HG02943 (cell line): ENCODE measurements around the gene NEDD8.

ENCODE experiments used
- ATAC-seq: cut with Tn5 transposase; IDR thresholded peaks from one replicate; pipeline ENCODE4 v1.9.1; 2021; ENCODE audit warnings: mild to moderate bottlenecking, low read depth, moderate library complexity; ENCODE audit not compliant: unreplicated experiment

Gene NEDD8

DNA sequence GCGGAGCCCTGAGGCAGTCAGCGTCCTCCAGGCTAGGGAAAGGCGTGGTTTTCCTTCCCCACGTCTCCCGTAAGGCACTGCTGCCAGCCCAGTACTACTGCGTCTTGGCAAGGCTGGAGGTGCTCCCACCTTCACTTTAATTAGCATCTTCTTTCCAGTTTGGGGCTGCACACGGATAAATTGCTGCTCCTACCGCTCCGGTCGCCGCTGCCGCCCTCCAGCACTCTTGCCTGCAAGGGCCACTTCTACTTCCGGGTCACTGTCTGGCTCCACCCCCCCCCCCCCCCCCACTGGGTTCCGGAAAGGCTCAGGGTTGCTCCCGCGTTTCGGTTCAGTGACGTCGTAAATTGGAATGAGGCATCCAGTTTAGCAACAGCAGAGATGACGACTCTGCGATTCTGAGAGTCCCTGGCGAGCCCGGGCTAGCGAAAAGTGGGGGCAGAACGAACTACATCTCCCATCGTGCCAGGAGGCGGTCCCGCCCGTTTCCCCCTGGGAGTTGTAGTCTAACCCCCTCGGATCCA is at the start of gene NEDD8:
Gene NEDD8 (minus strand): TSS at position 247 of the 524 bp plus-strand sequence. CDS start 100 bp downstream, at position 147.
- ATAC-seq = peak; percentile 71

DNA sequence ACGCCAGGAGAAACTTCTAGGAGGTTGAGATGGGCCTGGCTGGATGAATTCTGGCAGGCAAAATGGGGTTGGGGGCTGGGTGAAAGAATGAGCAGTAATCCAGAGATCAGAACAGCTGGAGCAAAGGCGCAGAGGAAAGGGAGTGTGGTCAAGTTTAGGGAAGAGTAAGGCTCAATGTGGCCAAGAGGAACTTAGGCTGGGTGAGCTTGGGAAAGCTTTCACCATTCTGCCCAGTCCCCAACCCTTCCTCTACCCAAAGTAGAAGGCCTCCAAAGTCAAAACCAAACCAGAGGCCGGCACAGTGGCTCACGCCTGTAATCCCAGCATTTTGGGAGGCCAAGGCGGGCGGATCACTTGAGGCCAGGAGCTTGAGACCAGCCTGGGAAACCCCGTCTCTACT is 49.5 kb upstream of the NEDD8 start:
- ATAC-seq = no peak

DNA sequence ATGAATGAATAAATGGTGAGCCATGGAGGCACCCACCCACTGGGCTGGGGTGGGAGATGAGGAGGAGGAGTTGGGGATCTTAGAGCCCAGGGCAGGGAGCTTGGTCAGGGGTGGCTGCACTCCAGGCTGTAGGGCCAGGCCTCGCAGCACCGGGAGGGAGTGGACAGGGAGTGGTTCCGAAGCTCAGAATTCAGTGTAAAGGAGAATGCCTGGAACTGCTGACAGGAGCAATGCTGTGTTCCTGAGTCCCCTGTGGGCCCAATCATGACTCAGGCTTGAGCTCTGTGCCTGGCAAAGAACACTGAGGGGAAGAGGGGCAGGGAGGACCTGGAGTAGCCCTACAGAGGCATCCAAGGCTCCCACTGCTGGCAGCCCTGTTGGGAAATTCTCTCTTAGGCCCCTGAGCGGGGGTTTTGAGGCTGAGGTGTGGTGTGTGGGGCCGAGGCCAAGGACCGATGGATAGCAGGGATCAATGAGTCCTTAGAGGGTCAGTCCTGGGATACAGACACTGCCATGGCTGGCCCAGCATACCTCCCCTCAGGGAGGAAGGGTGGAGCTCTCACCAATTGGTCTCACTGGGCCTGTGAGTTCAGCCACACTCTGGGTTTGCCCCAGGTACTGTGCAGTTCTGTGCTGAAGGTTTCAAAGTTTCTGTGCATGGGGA is 48.8 kb upstream of the NEDD8 start:
- ATAC-seq = no peak

DNA sequence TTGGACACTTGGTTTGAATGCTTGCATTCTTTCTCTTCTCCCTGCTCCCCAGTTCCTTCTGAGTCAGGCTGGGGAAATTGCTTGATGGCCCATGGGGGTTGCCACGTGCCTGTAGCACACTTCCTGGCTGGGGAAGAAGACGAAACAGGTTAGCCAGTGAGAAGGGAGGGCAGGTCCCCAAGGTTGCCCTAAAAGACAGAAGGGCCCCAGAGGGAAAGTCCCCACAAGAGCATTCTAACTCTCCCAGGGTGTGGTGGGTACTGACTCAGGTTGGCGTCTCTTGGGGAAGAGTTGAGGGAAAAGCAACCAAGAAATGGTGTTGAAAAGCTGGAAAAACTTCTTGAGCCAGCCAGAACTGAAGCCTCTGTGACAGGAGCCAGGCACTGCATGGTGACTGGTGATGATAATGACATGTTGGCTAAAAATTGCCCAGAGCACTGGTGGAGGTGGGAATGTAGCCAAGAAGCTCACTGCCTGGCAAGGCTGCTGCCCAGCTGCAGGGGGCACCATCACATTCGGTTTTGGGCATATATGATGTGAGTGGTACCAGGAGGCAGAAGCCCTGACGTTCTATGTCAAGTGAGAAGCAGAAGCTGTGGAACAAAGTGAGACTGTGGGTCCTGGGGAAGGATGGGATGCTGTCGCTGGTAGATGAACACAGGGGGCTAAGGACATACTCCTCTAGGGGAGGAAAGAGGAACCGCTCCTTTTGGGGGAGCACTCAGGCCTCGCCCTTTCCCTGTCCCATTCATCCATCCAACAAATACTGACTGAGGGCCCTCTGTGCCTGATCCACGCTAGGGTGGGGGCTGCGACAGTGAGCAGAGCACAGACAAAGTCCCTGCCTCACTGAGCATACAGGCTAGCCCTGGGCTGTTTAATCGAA is 47.4 kb upstream of the NEDD8 start:
- no peak for ATAC-seq

DNA sequence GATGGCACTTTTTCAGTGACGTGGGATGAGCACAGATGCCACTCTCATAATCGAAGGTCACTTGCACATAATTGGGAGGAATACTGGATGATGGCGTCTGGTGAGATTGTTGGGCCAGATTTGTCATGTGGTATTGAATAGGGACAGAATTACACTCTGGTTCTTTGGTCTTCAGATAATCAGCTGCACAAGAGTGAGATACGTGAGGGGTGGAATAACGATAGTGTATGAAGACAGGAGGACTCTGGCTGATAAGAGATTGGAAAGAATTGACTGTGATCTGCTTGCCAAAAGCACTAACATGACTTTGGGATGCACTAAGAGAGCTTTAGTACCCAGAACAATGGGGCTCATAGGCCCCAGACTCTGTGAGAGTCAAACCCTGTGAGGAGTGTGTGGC is 46.3 kb upstream of the NEDD8 start:
- ATAC-seq = no peak

DNA sequence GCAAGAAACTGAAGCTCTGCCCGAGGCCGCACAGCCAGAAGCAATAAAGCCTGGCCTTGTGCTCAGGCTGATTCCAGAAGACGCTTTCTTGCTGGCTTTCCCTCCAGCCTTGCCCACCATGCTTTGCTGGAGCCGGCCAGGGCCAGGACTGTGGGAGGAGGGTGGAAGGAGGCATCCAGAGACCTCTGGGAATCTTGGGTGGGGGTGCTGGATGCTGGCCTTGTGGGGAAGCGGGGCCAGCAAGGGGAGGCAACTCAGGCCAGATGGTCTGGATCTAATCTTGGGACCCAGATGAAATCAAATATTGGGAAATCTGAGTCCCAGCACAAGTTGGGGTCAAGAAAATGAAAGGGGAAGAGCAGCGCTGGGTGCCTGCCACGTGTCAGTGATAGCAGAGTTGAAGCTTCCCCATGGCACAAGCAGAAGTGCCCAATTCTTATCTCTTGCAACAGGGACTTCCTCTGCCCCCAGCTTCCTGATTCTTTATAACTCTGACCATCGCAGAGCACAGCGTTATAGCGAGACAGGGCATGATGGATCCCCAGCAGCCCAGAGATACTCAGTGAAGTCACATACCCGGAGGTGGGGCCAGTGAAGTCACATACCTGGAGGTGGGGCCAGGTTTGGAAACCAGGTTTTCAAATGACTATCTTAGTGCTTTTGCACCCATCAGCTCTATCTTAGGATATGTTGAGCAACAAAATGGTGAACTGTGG is 45.6 kb upstream of the NEDD8 start:
- ATAC-seq = no peak

DNA sequence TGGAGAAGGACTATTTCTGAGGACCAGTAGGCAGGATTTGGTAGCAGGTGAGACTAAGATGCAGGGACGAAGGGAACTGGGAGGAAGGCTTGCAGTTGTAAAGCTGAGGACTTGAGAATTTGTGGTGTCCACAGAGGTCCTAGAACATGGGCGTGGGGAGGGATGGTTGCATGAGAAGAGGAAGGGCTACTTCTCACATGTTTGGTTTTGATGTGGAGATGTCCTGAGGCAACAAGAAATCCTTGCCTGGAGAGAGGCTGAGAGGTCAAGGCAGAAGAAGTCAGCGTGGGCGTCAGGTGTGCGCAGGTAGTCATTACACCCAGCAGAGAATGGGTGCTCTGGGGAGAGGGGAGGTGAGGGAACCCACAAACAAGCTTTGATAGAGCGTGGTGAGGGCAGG is 44.9 kb upstream of the NEDD8 start:
- no peak for ATAC-seq

DNA sequence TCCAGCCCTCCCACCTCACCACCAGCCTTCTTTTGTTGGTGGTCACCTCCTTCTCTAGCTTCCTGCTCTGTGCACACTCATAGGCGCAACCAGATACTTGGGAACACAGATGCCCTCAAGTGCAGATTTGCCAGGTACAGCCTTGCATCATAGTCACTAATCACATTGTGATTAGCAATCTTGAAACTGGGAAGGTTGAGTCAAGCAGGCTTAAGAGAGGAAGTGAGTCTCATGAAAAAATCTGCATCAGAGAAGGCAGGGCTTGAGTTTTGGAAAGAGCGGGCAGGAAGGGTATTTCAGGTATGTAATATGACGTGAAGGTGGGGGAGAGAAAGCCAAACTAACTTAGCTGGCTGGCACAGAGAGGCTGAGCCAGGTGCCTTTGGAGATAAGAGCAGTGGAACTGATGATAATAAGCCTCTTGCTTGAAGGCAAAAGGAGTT is 42.0 kb upstream of the NEDD8 start:
- no peak for ATAC-seq

DNA sequence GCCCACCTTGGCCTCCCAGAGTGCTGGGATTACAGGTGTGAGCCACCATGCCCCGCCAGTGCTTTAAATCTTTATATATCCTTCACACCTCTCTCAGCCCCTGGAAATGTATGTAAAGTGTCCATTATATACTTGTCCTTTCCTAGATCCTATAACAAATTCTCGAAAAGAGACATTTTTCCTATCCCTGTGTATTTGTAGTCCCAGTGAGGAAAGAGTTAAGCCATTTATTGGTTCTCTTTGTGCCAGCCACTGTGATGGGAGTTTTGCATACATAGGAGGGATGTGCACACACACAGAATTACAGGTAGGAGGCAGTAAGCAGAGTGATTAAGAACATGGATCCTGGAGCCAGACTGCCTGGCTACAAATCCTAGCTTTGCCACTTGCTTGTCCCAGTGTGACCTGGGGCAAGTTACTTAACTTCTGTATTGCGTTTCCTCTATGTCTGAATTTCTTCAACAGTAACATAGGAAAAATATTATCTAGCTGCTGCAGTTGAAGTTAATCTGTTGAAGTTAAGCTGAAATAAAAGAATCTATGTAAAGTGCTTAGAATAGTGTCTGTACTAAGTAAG is 41.3 kb upstream of the NEDD8 start:
- no peak for ATAC-seq

DNA sequence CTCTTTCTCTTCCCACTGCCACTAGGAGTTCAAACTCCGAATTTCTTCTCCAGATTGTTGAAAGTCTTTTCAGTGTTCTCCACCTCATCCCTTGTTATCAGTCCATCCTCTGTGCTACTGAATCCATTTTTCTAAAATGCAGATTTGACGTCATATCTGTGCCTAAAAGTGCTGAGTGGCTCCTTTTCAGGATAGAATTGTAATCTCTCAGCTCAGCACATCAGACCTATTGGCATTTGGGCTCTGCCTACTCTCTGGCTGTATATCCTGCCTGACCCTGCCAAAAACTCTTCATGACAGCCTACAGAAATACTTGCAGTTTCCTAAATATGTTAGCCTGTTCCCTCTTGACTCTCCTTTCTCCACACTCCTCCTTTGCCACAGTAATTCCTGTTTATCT is 40.3 kb upstream of the NEDD8 start:
- ATAC-seq = no peak

DNA sequence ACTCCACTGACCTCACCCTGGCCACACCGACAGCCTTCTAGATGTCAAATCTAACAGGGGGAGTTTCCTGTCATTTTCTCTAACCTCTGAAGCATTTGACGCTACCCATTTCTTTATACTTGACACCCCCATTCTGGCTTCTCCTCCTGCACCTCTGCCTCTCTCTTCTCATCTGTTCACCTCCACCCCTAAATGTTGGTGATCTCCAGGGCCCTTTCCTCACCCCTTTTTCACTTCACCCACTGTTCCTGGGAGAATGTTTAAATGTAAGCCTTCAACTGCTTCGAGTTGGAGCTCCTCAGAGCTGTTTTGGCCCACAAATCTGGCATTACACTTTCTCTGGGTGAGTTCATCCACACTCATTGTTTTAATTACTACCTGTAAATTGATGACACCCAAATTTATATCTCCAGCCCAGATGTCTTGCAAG is 39.7 kb upstream of the NEDD8 start:
- no peak for ATAC-seq

DNA sequence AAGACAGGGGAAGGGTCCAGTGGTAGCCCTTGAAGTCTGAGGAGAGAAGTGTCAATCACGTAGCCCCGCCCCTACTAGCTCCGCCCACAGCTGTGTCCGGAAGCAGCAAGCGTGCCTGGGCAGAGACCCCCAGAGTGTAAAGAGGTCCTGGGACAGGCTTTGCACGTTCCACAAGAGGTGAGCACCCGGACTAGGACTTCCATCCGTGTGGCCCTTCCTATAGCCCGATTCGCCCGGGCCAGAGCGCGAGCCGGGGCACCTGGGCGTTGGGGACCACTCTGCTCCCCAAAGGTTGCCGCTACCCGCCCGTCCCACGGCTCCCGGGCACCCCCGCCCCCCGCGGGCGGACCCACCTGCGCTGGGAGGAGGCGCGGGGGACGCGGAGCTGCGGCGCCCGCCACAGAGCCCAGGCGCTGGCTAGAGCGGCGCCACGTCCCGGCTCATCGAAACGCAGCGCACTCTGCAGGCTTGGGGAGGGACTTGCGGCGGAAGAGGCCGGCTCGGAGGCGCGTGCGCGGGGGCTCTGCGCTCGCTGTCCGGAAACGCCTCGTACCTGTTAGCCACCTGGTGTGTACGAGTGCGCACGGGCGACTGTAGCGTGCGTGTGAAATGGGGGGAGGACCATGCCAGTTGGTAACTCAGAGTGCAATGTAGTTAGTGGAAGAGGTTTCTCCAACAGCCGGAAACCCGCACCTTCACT is 39.1 kb upstream of the NEDD8 start, which contains the start of gene RABGGTA:
Gene RABGGTA (minus strand): TSS at position 464 of the 700 bp plus-strand sequence. CDS start 482 bp downstream, outside the sequence.
- peak; percentile 75 for ATAC-seq

DNA sequence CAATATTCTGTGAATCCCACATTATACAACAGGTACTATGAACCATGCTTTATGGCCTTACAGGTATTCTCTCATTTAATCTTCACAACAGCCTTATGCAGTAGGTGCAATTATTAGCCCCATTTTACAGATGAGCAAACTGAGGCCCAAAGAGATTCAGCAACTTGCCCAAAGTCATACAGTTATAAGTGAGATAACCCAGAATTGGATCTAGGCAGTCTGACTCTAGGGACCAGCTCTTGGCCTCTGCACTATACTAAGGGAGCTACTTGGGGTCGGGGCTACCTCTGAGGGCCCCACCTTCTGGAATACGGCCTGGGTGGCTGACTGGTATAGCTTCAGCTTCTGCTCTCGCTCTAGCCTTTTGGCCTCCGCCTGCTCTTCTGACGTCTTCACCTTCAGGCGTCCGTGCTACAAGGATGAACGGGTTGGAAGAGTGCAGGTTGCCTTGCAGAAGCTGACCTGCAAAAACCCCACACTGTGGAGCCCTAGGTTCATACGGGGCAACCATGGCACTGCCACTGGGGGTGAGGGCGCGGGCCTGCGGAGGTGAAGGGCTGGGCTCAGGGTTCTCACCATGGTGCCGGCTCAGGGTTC is 38.5 kb upstream of the NEDD8 start:
- ATAC-seq = no peak

DNA sequence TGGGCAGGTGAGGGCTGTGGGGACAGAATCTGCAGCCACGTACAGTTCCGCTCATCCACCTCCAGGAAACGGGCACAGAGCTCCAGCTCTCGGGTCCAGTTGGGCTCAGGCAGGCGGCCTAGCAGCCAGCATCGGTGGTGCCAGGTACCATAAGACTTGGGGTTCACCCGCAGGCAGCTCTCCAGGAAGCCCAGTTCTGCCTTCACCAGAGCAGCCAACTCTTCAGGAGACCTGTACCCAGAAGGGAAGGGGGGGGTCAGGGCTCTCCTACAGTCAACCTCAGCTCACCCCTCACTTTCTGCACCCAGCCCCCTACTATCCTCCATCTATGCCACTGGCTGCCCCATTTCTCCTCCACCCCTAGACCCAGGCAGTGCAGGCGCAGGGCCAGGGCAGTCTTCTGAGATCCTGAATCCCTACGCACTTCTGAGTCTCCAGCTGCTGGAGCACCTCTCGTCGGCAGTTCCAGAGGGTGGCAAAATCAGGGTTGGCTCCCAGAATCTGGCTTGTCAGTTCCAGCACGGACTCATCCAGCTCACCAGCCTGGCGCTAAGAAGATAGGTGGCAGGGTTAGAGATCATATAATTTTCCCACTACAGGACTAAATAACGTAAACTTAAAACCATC is 37.9 kb upstream of the NEDD8 start:
- ATAC-seq = no peak

DNA sequence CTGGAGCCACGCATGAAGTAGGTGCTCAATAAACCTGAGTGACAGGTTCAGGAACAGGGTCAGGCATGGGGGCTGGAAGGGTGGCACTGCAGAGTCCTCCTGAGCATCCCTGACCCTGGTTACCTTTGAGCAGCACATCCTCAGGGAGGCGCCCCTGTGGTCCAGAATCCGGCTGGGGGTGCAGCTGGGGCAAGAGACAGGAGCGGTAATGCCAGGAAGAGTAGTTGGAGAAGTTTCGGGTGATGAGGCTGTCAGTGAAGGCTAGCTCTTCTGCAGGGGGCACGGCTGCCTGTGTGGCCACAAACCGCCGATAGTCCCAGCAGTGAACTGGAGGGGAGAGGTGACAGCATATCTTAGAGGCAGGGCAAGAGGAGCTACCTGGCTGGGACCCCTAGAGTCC is 37.2 kb upstream of the NEDD8 start:
- ATAC-seq = no peak

DNA sequence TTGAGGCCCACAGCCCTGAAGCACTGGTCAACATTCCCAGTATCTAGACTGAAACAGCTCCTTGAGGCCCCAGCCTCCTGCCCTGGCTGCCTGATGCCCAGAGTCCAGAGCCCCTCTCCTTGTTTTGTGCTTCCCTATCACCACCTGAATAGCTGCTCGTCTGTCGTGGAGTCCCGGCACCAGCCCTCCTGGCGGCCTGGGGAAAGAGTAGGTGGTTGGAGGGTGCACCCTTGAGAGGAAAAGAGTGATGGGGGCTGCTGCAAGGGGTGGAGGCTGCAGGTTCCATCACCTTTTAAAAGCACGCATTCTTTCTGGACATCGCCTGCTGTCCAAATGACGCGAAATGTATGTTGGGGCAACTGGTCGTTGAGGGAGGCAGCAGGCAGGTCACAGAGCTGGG is 36.1 kb upstream of the NEDD8 start:
- no peak for ATAC-seq

DNA sequence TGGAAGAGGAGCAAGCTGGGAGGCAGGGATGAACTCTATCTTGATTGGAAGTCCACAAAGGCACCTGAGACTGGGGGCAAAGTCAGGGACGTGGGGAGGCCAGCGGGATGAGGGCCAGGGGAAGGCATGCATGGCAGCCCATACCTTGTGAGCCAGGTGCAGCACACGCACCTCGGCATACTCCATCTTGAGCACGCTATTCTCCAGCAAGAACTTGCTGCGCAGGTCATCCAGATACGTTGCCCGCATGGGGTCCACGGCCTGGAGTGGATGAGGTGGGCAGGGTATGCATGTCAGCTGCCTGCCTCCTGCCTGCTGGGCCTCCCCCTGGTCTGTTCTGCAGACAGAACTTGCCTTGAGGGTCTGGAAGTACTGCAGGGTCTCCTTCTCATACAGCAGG is 35.3 kb upstream of the NEDD8 start:
- ATAC-seq = no peak

DNA sequence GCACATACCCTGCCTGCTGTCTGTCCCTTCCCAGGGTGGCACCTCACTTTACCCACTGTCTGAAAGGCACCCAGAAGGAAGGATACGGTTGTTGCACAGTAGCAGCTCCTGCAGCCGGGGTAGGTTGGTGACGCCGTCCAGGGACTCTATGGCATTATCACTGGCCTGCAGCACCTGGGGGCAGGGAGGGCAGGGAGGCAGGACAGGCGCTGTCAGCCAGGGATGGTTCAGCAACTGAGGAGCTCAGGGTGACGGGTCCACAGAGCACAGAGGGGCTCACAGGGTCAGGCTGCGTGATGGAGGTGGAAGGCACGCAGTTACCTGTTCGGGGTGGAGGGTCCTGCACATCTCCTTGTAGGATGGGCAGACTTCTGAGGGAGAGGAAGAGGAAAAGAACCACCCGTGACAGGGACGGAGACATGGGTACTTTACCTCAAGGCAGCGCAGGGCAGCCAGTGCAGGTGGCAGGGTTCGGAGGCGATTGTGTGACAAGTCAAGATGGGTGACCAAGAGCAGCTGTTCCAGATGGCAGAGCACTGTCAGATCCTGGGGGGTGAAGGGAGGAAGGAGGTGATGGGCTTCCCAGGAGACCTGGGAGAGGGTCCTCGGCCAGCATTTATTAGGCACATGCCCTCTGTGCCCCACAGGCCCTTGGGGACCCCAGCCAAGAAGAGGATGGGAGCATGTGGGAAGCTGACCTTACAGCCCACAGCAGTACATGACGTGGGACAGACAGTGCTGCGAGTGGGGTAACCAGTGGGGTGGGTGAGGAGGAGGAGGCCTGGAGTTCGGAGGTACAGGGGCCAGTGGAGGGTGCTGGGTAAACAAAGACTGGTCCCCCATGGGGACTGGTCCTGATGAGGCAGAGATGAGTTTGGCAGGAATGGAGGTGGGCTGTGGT is 34.4 kb upstream of the NEDD8 start:
- no peak for ATAC-seq
